RKO (cell line): ENCODE measurements around the gene TSPO2.
"Not testable (repeated sequence)": the region's sequence is repeated elsewhere in the genome, so short reads cannot be mapped to it uniquely, and the experiment has no call there.

Experiments
- DNase-seq: peaks from one replicate; pipeline ENCODE4 v3.0.0-alpha.2; 2016; ENCODE audit warnings: low spot score

The TSPO2 gene

DNA sequence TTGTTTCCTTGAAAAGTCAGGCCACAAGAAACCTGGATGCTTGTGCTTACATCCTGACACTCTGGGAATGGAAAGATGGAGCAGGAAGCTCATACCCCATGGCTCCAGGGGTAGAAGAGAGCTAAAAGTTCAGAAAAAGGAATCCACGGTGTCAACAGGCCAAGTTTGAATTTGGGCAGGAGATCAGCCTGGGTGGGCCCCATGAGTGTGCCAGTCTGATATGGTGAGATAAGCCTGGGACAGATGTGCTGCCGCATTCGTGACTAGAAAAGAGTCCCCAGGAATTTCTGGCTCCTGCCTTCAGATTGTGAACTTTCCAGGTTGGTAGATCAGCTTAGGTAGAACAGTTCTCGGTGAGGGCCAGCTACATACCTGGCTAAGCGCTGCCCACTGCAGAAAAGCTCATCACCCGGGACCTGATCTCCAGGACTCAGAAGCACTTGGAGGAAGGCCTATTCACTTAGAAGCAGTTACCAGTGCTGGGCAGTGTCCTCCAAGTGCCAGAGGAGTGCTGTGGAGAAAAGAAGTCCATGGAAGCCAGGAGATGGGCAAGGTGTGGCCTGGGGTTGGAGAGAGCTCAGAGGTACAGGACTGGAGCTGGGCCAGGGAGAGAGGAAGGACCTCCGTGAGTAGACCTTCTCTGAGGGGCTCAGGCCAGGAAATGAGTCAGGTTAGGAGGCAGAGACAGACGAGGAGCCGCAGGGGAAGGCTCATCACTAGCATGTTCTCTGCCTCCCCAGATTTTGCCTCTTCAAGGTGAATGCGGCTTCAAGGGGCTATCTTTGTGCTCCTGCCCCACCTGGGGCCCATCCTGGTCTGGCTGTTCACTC lies at the start of gene TSPO2:
TSPO2 (plus strand) TSS at position 242 of the 830 bp plus-strand sequence; CDS start at position 761, 519 bp downstream.
- DNase-seq: no peak

DNA sequence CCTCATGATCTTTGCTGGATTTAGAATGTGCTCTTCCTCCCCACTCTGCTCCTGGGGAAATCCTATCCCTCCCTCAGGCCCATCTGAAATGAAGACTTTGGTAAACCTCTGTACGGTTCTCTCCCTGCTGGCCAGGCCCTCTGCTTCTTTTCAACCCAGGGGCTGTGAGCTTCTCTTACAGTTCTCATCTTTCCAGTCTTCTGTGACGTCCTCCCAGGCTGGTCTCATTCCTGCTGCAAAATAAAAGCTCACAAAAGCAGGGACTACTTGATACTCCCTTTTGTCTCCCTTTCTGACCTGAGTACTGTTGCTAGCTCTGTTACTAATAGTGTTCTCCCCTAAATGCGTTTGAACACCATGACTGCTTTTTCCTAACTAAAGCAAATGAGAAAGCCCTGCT lies 49.5 kb upstream of the TSPO2 start:
- no peak for DNase-seq

DNA sequence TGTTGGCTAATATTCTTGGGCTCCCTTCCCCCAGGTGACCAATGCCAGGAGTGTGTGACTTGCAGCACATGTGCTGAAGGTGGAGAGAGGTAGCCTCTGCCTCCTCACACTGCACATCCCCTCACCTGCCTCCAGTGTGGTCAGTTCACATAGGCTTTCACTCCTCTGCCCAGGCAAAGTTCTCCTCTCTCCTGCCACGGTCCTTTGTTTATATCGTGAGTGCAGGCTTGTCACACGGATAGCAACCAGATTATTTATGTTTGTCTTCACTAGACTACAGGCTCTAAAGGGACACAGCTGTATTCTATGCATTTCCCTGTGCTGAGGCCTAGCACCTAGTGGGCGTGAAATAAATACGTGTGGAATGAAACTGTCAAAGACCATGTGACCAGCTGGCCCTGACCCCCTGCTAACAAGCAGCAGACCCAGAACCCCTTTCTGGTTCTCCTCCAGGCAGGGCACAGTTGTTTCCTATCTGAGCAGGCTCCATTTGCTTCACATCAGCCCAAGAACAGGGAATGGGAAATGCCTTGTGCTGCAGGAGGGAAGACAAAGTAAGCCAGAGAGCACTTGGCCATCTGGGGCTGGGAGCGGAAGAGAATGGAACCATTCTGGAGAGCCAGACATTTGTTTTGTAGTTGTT lies 45.6 kb upstream of the TSPO2 start:
- DNase-seq: no peak

DNA sequence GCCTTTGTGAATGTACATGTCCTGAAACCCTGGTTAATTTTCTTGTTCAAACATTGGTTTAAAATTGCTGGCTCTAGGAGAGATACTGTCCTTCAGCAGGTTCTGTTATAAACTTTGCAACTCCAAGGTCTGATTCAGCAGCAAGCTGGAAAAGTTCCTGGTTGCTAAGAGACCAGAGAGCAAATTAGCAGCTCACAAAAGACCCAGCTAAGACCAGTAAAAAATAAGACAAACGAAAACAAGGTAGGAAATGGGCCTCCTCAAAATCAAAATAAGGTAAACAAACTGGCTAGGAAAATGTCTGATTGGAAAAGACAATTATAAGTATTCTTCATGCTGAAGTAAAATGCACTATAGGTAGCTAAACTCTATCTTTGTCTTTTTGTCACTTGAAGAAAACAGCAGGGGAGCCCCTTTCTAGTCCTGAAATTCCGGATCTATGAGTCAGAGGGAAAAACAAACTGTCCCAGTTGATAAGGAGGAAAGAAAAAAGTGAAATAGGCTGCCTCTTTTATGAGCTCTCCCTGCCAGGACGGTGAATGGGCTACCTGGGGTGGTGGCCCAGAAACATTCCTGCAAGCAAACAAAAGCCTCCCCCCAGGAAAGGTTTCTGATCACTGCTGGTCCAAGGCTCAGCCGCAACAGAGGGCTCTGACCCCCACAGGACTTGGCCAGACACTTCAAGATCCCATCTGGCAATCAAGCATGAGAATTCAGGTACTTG lies 44.9 kb upstream of the TSPO2 start:
- DNase-seq: no peak

DNA sequence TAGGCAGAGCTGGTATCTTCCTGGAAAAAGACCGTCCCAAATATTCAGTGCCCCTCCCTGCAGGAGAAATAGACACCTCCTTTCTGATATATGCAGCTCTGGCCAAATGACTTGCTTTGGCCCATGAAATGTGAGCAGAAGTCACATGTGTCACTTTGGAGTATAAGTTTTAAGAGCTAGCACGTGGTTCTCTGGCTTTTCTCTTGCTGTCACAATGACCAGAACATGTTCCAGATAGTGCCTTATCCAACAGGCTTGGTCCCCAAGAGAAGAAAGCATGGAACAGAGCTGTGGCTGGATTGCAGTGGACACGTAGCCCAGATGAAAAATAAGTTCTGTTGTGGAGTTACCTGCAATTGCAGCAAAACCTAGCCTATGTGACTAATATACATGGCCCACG lies 43.6 kb upstream of the TSPO2 start:
- no peak for DNase-seq

DNA sequence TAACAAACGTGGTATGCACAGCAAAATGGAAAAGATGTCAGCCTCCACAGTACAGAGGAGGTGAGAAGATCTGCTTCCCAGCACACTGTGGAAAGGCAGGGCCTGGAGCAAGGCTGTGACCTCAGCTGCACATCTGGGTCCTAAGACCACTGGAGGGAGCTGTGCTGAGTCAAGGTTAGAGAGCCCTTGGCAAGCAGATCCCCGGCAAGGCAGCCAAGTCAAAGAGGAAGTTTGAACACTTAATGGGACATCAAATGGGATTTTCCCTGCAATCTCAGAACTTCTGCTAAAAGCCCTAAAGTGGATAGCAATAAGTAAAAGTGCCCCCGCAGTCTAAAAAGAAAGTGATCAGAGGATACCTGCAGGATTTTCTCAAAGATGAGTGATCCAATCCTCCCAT lies 42.7 kb upstream of the TSPO2 start:
- peak; percentile 46 for DNase-seq

DNA sequence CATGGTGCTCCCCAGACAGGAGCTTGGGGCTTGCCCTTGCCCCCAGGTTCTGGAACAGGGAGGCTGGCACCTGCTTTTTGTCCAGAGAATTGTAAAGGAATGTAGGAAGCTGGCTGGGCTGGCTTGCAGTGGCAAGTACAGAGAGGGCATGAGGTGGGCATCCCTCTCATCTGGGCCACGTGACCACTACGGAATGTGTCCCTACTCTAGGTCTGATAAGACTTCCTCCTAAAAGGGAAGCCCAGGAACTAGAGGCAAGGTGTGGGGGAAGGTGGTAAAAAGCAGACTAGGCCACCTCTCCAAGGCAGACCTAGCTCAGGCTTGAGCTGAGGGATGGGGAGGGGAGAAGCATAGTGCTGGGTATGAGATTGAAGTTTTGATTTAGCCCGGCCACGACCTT lies 42.0 kb upstream of the TSPO2 start:
- DNase-seq: no peak

DNA sequence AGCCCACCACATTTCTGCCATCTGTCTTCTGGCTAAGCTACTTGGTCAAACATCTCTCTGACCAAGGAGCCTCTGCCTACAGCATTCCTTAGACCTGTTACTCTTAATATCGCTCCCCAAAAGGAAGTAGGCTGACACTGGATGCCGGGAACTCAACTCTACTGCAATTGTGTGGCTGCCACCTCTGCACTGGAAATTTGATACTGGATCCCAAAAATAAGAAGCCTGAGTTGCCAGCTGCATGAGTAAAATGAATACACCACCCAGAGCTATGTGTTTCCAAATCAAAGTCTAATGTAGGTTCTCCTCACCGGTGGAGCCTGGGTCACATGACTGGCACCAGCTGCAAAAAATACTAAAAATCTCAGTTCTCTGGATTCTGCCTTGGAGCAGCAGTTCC lies 40.1 kb upstream of the TSPO2 start:
- DNase-seq: no peak

DNA sequence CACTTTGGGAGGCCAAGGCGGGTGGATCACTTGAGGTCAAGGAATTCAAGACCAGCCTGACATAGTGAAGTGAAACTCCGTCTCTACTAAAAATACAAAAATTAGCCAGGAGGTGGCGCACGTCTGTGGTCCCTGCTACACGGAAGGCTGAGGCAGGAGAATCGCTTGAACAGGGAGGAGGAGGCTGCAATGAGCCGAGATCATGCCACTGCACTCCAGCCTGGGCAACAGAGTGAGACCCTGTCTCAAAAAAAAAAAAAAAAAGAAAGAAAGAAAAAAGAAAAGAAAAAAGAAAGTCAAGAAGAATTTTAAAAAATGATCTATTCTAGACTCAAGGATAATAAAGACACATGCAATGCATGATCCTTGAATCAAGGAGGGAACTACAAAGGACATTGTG lies 36.0 kb upstream of the TSPO2 start:
- DNase-seq: peak; percentile 73

- DNase-seq: not testable (repeated sequence)
Observed at GRCh38 chr6:41006980-41007379, 35.3 kb upstream of the TSPO2 start.

DNA sequence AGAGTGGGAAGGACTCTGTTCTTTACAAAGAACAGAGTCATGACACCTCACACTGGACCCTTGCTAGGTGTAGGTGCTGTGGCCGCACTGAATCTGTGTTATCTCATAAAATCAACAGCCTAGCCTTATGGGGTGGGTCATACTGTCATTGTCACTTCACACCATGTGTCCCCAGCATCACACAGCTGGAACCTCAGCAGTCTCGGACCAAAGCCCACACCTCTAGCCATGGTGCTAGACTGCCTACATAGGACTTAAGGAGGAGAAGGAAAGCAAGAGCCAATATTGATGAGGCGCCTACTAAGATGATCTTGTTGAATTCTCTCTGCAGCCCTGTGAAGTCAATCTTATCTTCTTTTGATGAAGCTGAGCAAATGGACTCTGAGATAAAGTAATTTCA lies 34.3 kb upstream of the TSPO2 start:
- no peak for DNase-seq

- DNase-seq: no peak
Observed at GRCh38 chr6:41009669-41010068, 32.6 kb upstream of the TSPO2 start.

DNA sequence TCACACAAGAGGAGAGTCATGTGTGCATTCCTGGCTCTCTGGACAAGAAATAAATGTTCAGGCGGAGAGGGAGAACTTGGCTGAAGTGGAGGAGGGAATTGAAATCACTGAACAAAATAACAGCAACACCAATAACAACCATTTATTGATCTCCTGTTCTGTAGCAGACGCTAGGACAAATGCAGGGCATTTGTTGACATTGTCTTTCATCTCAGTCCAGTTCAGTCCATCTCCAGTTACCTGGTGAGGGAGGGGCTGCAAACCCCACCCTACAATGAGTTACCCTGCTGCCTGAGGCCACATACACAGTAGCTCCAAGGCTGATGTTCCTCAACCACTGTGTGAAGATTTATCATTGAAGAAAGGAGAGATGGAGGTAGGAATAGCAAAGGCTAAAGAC lies 30.6 kb upstream of the TSPO2 start:
- DNase-seq: no peak

- no peak for DNase-seq
Observed at GRCh38 chr6:41013466-41014153, 28.7 kb upstream of the TSPO2 start.

DNA sequence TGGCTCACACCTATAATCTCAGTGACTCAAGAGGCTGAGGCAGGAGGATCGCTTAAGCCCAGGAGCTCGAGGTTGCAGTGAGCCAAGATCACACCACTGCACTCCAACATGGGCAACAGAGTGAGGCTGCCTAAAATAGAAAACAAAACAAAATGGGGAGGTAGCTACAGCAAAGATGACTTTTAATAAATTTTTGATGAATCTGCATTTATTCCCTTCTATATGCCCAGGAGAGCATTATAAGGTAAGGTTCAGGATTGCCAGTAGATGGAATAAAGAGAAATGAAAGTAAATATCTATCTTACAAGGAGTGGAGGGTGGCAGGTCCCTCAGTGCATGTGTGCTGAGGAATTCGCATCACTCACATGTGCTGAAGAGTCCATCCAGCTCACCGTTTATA lies 27.5 kb upstream of the TSPO2 start:
- no peak for DNase-seq

GRCh38 chr6:41015860-41016259 lies 26.4 kb upstream of the TSPO2 start:
- DNase-seq: not testable (repeated sequence)

GRCh38 chr6:41017663-41018062 lies 24.6 kb upstream of the TSPO2 start:
- no peak for DNase-seq

- DNase-seq: no peak
Observed at GRCh38 chr6:41021832-41022231, 20.4 kb upstream of the TSPO2 start.

DNA sequence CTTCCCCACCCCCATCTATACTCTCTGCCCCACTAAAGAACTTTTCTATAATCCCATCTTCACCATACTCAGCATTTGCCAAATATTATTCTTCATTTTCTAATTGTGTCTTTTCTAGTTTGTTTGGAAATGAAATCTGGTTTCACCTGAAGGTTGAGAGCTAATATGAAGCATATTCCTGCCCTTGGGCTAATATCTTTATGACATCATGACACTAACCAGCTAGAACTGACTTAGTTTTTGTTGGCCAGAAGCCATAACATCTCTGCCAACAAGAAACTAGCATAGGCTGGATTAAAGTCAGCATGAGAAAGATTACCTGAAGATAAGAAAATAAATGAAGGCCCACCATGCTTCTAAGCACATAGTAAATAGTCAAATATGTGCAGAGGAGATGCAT lies 20.0 kb upstream of the TSPO2 start:
- DNase-seq: no peak

DNA sequence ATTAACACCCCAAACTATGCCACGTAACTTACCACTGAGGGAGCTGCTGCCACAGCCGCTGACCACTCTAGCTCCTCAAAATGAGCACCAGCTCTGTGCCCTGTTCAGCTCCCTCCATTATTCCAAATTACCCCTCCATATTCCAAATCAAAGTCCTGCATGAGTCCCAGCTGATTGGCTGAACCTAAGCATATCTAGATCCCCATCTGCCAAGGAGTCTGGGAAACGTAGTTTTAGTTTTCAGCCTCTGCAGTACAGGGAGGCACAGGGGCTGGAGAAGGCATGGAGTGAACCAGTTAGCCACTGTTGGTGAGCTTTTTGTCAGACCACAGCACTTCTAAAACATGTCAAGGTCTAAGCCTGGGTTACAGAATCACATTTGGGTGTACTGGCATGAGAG lies 19.2 kb upstream of the TSPO2 start:
- no peak for DNase-seq

GRCh38 chr6:41025966-41026530 lies 16.2 kb upstream of the TSPO2 start:
- no peak for DNase-seq

DNA sequence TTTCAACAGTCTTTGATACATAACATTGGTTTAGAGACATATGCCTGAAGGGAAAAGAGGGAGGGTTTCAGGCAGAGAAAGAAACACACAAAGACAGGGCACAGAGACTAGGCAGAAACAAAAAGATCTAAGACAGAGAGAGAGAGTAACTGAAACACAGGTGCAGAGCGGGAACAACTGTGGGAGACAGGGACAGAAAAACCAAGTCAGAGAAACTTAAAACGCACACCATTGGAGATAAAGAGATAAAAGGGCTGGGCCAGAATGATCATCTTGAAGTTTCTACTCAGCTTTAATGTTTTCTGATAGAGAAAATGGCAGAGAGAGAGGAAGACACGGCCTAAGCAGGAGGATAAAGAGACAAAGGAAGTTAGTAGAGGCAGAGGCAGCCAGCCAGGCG lies 15.0 kb upstream of the TSPO2 start:
- no peak for DNase-seq
